HepG2 (cell line): ENCODE results near the gene OTOP3. TPM values are rescaled to one million over a fixed set of nuclear protein-coding genes. Genes with fewer than 3 reads are reported as not detected.

Experiments used
- ATAC-seq: fragments of 200-7000 bp; cut with Tn5 transposase; 3 replicates; pipeline ENCODE4 v1.9.1; 2020; ENCODE audit warnings: mild to moderate bottlenecking, moderate library complexity
- BruUV-seq: library from RNA; stranded (reverse); fragments of 400-500 nt; replicated peaks from 2 replicates; lab custom pipeline; 2021; lab: Mats Ljungman, UMichigan
- CTCF ChIA-PET: fragments of 300-600 bp; formaldehyde crosslinking; extraction: SDS; loops from one replicate; lab custom pipeline; 2021; ENCODE audit warnings: low total read pairs, inconsistent platforms, low intra/inter-chr PET ratio; lab: Yijun Ruan, JAX
- POLR2A ChIA-PET: fragments of 350-600 bp; sonication (Branson Sonifier 250); formaldehyde crosslinking; loops from one replicate; lab custom pipeline; 2020; ENCODE audit warnings: antibody characterized with exemption, inconsistent platforms; lab: Yijun Ruan, JAX
- DNase-seq: peaks from one replicate; pipeline ENCODE4 v3.0.0-alpha.2; 2015; ENCODE audit warnings: low spot score
- FAIRE-seq: peaks from 3 replicates; lab custom pipeline; 2011; peaks lifted over from hg19 to GRCh38; lab: Jason Lieb, UNC
- H2AFZ ChIP-seq: one replicate; pipeline ENCODE4 v1.6.1; 2011; ENCODE audit warnings: low read length, inconsistent platforms
- H3K27ac ChIP-seq: fragments of 300-600 bp; 3 replicates; pipeline ENCODE4 v1.8.0; 2011; ENCODE audit warnings: mixed run types, mild to moderate bottlenecking, mixed read lengths, low read length, inconsistent platforms; ENCODE audit not compliant: insufficient read depth; ENCODE audit errors: extremely low read length
- H3K27me3 ChIP-seq, 2 experiments: fragments of 200-600 bp in 1 of 2; 2 replicates in 1 of 2; 3 replicates in 1 of 2; pipeline versions ENCODE4 v1.6.0 to v1.8.0; 2011; ENCODE audit warnings: low read length in 2 of 2, mild to moderate bottlenecking in 2 of 2, moderate library complexity in 2 of 2, inconsistent platforms in 1 of 2; ENCODE audit not compliant: insufficient read depth in 2 of 2, control insufficient read depth in 1 of 2
- H3K36me3 ChIP-seq, 2 experiments: fragments of 200-600 bp in 1 of 2; replicated peaks in 1 of 2; 2 replicates in 1 of 2; 3 replicates in 1 of 2; pipeline versions ENCODE4 v1.5.1 to v1.8.0; 2011; ENCODE audit warnings: low read length in 2 of 2, inconsistent platforms in 1 of 2; ENCODE audit not compliant: insufficient read depth in 2 of 2, control insufficient read depth in 1 of 2
- H3K4me1 ChIP-seq: 2 replicates; pipeline ENCODE4 v1.5.1; 2012; ENCODE audit warnings: low read length, inconsistent platforms; ENCODE audit not compliant: insufficient read depth
- H3K4me2 ChIP-seq: 2 replicates; pipeline ENCODE4 v1.6.0; 2011; ENCODE audit warnings: low read depth, low read length, inconsistent platforms
- H3K4me3 ChIP-seq, 3 experiments: fragments of 200-600 bp in 1 of 3; sonication (generic), shearing (Covaris generic) in 1 of 3; replicated peaks in 1 of 3; 2 replicates each; pipeline ENCODE4 v1.5.1; 2011 to 2016; ENCODE audit warnings: low read length in 3 of 3, inconsistent platforms in 2 of 3, low read depth in 2 of 3, mild to moderate bottlenecking in 2 of 3, control low read depth in 1 of 3, mixed read lengths in 1 of 3; ENCODE audit not compliant: insufficient read depth in 1 of 3
- H3K79me2 ChIP-seq: one replicate; pipeline ENCODE4 v1.6.1; 2011; ENCODE audit warnings: low read length, inconsistent platforms; ENCODE audit not compliant: insufficient read depth
- H3K9ac ChIP-seq: 2 replicates; pipeline ENCODE4 v1.6.0; 2011; ENCODE audit warnings: mild to moderate bottlenecking, low read depth, low read length, inconsistent platforms; ENCODE audit not compliant: insufficient read depth
- H3K9me3 ChIP-seq: 2 replicates; pipeline ENCODE4 v1.5.1; 2012; ENCODE audit warnings: mild to moderate bottlenecking, low read length
- H4K20me1 ChIP-seq: 2 replicates; pipeline ENCODE4 v1.6.0; 2011; ENCODE audit warnings: inconsistent platforms, mild to moderate bottlenecking, low read length, moderate library complexity; ENCODE audit not compliant: insufficient read depth
- CC2D1A ChIP-seq: sonication (generic); formaldehyde crosslinking; IDR thresholded peaks from 2 replicates; pipeline ENCODE4 v1.8.1; 2023; ENCODE audit warnings: mild to moderate bottlenecking, missing genetic modification reagents
- ELF1 ChIP-seq: sonication (generic); formaldehyde crosslinking; IDR thresholded peaks from 2 replicates; pipeline ENCODE4 v1.4.0; 2020; ENCODE audit warnings: missing genetic modification reagents
- GFI1 ChIP-seq: sonication (generic); formaldehyde crosslinking; IDR thresholded peaks from 2 replicates; pipeline ENCODE4 v1.5.0; 2020; ENCODE audit warnings: missing genetic modification reagents, mild to moderate bottlenecking, borderline replicate concordance
- MIER3 ChIP-seq: IDR thresholded peaks from 2 replicates; pipeline ENCODE4 v1.6.1; 2016; ENCODE audit warnings: missing compliant biosample characterization, borderline replicate concordance
- NRL ChIP-seq: sonication (generic); formaldehyde crosslinking; IDR thresholded peaks from 2 replicates; pipeline ENCODE4 v1.5.0; 2020; ENCODE audit warnings: missing genetic modification reagents, mild to moderate bottlenecking, moderate library complexity, borderline replicate concordance
- THYN1 ChIP-seq: sonication (generic); formaldehyde crosslinking; IDR thresholded peaks from 2 replicates; pipeline ENCODE4 v1.8.1; 2023; ENCODE audit warnings: low read depth, mild to moderate bottlenecking, moderate library complexity, missing genetic modification reagents, borderline replicate concordance
- ZFP36L2 ChIP-seq: sonication (generic); formaldehyde crosslinking; IDR thresholded peaks from 2 replicates; pipeline ENCODE4 v1.4.0; 2020; ENCODE audit warnings: missing genetic modification reagents
- WGBS: methylation state at CpG from one replicate; pipeline ENCODE4 v1.1.6; 2017; ENCODE audit warnings: low lambda C conversion rate; 5-methylcytosine and 5-hydroxymethylcytosine counted together
- in situ Hi-C: cut with HindIII; loops from 2 replicates; pipeline ENCODE4 v1.10.0; 2017; ENCODE audit warnings: low pct_unique_long_range_greater_than_20kb; ENCODE audit not compliant: extremely low pct_ligation_motif_present
- intact Hi-C: fragments of 100-400 bp; cut with micrococcal nuclease; formaldehyde crosslinking; loops from one replicate; pipeline ENCODE4 v1.10.0; 2022; ENCODE audit not compliant: unreplicated experiment
- polyA plus RNA-seq, 8 experiments: library from polyadenylated mRNA; depleted of rRNA in 3 of 8; stranded (reverse) in 7 of 8; unstranded in 1 of 8; fragments of >200 nt; fragmentation: Illumina TruSeq in 4 of 8; extraction: Trizol in 4 of 8; gene quantifications; 2 replicates each; pipeline versions ENCODE4 v1.2.1 to v1.2.3, GENCODE V29; 2011 to 2016; ENCODE audit warnings: low read depth in 4 of 8, missing spikeins in 1 of 8, mixed read lengths in 1 of 8; ENCODE audit not compliant: insufficient read depth in 1 of 8
- total RNA-seq, 5 experiments: library from RNA; depleted of rRNA; stranded (reverse); fragments of >200 nt; fragmentation: Illumina TruSeq; extraction: Trizol; gene quantifications; 2 replicates each; pipeline ENCODE4 v1.2.3, GENCODE V29; 2016; ENCODE audit warnings: low read depth in 1 of 5
- TF ChIP-seq, protein P1 (sequence below): sonication (generic); formaldehyde crosslinking; conservative IDR thresholded peaks from 2 replicates; pipeline ENCODE4 v1.8.0; 2022; ENCODE audit warnings: missing genetic modification reagents

The OTOP3 gene
- total and polyA plus RNA-seq, 2 of the 13 experiments (the other 11 are each of a cell fraction or from before 2014, with no cell fraction given) = not detected

DNA sequence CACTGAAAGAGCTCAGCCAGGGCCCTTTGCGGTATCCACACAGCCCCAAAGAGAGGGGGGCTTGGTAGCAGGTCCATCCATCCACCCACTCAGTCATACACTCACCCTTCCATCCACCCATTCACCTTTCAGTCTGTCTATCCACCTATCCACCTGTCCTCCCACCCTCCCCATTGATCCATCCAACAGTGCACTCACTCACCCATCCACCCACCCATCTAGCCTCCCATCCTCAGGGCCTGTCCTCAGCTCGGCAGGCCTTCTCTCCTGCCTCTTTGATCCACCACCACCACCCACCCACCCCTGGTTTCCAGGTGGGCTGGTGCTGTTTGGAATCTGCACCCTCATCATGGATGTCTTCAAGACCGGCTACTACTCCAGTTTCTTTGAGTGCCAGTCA, 10.5 kb upstream of the OTOP3 start:
- peaks cover 15% of the 10 kb centered on the region; the same call in 1 of the 2 replicates for H3K4me1 ChIP-seq
- TF ChIP-seq ELF1 = no peak
- TF ChIP-seq, protein P1, sequence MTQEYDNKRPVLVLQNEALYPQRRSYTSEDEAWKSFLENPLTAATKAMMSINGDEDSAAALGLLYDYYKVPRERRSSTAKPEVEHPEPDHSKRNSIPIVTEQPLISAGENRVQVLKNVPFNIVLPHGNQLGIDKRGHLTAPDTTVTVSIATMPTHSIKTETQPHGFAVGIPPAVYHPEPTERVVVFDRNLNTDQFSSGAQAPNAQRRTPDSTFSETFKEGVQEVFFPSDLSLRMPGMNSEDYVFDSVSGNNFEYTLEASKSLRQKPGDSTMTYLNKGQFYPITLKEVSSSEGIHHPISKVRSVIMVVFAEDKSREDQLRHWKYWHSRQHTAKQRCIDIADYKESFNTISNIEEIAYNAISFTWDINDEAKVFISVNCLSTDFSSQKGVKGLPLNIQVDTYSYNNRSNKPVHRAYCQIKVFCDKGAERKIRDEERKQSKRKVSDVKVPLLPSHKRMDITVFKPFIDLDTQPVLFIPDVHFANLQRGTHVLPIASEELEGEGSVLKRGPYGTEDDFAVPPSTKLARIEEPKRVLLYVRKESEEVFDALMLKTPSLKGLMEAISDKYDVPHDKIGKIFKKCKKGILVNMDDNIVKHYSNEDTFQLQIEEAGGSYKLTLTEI = no peak
- no peak overlapping the region for H3K9ac ChIP-seq
- no peaks in the 10 kb centered on the region for H3K79me2 ChIP-seq
- no peak overlapping the region for H3K27ac ChIP-seq
- BruUV-seq = no TSS peak
- peaks cover 21 to 85% of the 10 kb centered on the region in 2 experiments for H3K27me3 ChIP-seq
- DNase-seq (no peak), ATAC-seq (no peak), FAIRE-seq (no peak)
- intact Hi-C loops = no loop called here
- ChIA-PET POLR2A (interaction anchor here (1.5 kb wide), 1 partner anchor 52 kb away, joined by 4 read pairs; the partner anchor contains the start of gene FDXR), CTCF (interaction anchor here (1.0 kb wide), 2 partner anchors 32 to 35 kb away, joined by 3 read pairs; no protein-coding TSS in a partner anchor)
- 26% methylated on average over 3 of the region's 3 CpGs for WGBS
- no peaks in the 10 kb centered on the region for H3K36me3 ChIP-seq
- H3K4me2 ChIP-seq = no peak overlapping the region
- no peaks in the 10 kb centered on the region for H4K20me1 ChIP-seq
- in situ Hi-C loops = no loop called here
- no peaks in the 10 kb centered on the region for H3K9me3 ChIP-seq
- H2AFZ ChIP-seq = no peak overlapping the region
- H3K4me3 ChIP-seq = no peak overlapping the region

DNA sequence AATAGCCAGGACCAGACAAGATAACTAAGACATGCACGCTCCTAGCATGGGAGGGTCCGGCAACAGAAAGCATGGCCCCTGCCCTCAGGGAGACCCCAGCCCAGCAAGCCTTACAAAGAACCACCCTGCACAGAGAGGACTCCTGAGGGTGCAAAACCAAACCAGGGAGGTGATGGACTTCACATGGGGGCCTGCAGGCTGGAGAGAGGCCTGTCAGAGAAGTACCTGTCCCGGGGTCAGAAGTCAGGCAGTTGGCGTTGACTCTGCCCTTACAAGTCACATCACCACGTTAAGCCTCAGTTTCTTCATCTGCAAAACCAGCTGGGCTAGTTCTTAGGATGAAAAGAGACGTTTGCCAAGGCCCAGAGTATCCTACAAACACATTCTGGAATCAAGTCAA, 6.9 kb upstream of the OTOP3 start:
- Histone ChIP-seq H3K4me3 (no peak overlapping the region), H3K9ac (no peak overlapping the region), H3K4me1 (no peaks in the 10 kb centered on the region), H4K20me1 (no peaks in the 10 kb centered on the region), H2AFZ (no peak overlapping the region), H3K36me3 (no peaks in the 10 kb centered on the region), H3K27ac (no peak overlapping the region)
- no peak for FAIRE-seq
- 27% methylated on average over 6 of the region's 6 CpGs for WGBS
- in situ Hi-C loops = no loop called here
- intact Hi-C loops = no loop called here
- CTCF ChIA-PET = no interaction called here
- TF ChIP-seq MIER3 (no peak), THYN1 (CRISPR knock-in tag) (no peak), CC2D1A (no peak), ZFP36L2 (CRISPR knock-in tag) (no peak), GFI1 (no peak), NRL (CRISPR knock-in tag) (no peak)
- TF ChIP-seq, all 625 proteins: peak for 0
- H3K4me2 ChIP-seq = no peak overlapping the region
- H3K27me3 ChIP-seq = peaks cover 18 to 88% of the 10 kb centered on the region in 2 experiments
- BruUV-seq = no TSS peak
- DNase-seq (no peak), ATAC-seq (no peak)
- H3K9me3 ChIP-seq = no peaks in the 10 kb centered on the region
- no peaks in the 10 kb centered on the region for H3K79me2 ChIP-seq
- POLR2A ChIA-PET = no interaction called here
